Measurements from ENCODE around the gene SLC28A3. TPM values are rescaled to one million over a fixed set of nuclear protein-coding genes. Genes with fewer than 3 reads are reported as not detected.

The SLC28A3 gene
- total RNA-seq, 1 experiment from 2014 or later, result 0.13 TPM

- ChIA-PET CTCF (no interaction called here), POLR2A (ENCODE audit: unreplicated experiment) (no interaction called here)
- no TSS peak for BruUV-seq (replicated peaks)
- H3K9me2 ChIP-seq (ENCODE audit: insufficient read depth), result no peaks in the 10 kb centered on the region
- no peaks in the 10 kb centered on the region for H3K36me3 ChIP-seq (ENCODE audit: low read depth)
- H3K79me2 ChIP-seq (ENCODE audit: low read depth), result no peaks in the 10 kb centered on the region
- H3F3A ChIP-seq (ENCODE audit: insufficient read depth, low read depth), result no peaks in the 10 kb centered on the region
- H3K27ac ChIP-seq, result no peak overlapping the region
- intact Hi-C loops (cut with micrococcal nuclease; ENCODE audit: unreplicated experiment), result loop anchor here (5.0 kb wide), 2 partner anchors 397 to 482 kb away; partner anchors contain the start of gene KIF27
- H4K20me1 ChIP-seq (ENCODE audit: insufficient read depth), result no peaks in the 10 kb centered on the region
- H3K27me3 ChIP-seq (ENCODE audit: insufficient read depth, low read depth), result no peaks in the 10 kb centered on the region
- no peak overlapping the region for H3K4me3 ChIP-seq
- no peak overlapping the region for H3K4me2 ChIP-seq
- no peaks in the 10 kb centered on the region for H3K9me3 ChIP-seq (ENCODE audit: insufficient read depth, low read depth)
- no peaks in the 10 kb centered on the region for H3K4me1 ChIP-seq (replicated peaks; ENCODE audit: insufficient read depth)
- DNase-seq, result no peak
- no peak for TF ChIP-seq EZH2 (IDR thresholded peaks at IDR 0.05; ENCODE audit: low read depth)
- TF ChIP-seq CTCF (conservative IDR thresholded peaks at IDR 0.05), result no peak
- H2AFZ ChIP-seq, result no peak overlapping the region
Measured at GRCh38 chr9:84318981-84319380, 21.6 kb downstream of the SLC28A3 start.

GRCh38 chr9:84317563-84317962 is 23.0 kb downstream of the SLC28A3 start:
- CTCF ChIA-PET, result interaction anchor here (0.6 kb wide), 2 partner anchors 212 to 383 kb away, joined by 3 to 5 read pairs; no protein-coding TSS in a partner anchor

GRCh38 chr9:84315278-84315877 is 25.2 kb downstream of the SLC28A3 start:
- no peaks in the 10 kb centered on the region for H4K20me1 ChIP-seq (ENCODE audit: insufficient read depth)
- no peaks in the 10 kb centered on the region for H3K36me3 ChIP-seq (ENCODE audit: low read depth)
- no peaks in the 10 kb centered on the region for H3K27me3 ChIP-seq (ENCODE audit: insufficient read depth, low read depth)
- ChIA-PET POLR2A (ENCODE audit: unreplicated experiment) (no interaction called here), CTCF (interaction anchor here (0.6 to 1.1 kb wide), 5 partner anchors 10 to 403 kb away, joined by 3 to 7 read pairs (median 3); no protein-coding TSS in a partner anchor)
- no peaks in the 10 kb centered on the region for H3K79me2 ChIP-seq (ENCODE audit: low read depth)
- BruUV-seq (replicated peaks), result no TSS peak
- H3K27ac ChIP-seq, result no peak overlapping the region
- intact Hi-C loops (cut with micrococcal nuclease; ENCODE audit: unreplicated experiment), result loop anchor here (1.0 to 5.0 kb wide), 5 partner anchors 21 to 478 kb away; partner anchors contain the start of gene KIF27
- H3K4me1 ChIP-seq (replicated peaks; ENCODE audit: insufficient read depth), result no peaks in the 10 kb centered on the region
- TF ChIP-seq CTCF (conservative IDR thresholded peaks at IDR 0.05) (peak; percentile 91), EZH2 (IDR thresholded peaks at IDR 0.05; ENCODE audit: low read depth) (no peak)
- H3K9me2 ChIP-seq (ENCODE audit: insufficient read depth), result no peaks in the 10 kb centered on the region
- no peaks in the 10 kb centered on the region for H3F3A ChIP-seq (ENCODE audit: insufficient read depth, low read depth)
- H3K4me3 ChIP-seq, result no peak overlapping the region
- H2AFZ ChIP-seq, result no peak overlapping the region
- no peak overlapping the region for H3K4me2 ChIP-seq
- H3K9me3 ChIP-seq (ENCODE audit: insufficient read depth, low read depth), result no peaks in the 10 kb centered on the region
- DNase-seq, result peak; percentile 38 to 52

More at GRCh38 chr9:84317563-84317962, 23.0 kb downstream of the SLC28A3 start:
- no peaks in the 10 kb centered on the region for H3K79me2 ChIP-seq (ENCODE audit: low read depth)
- H3K9me3 ChIP-seq (ENCODE audit: insufficient read depth, low read depth), result no peaks in the 10 kb centered on the region
- no peak for DNase-seq
- intact Hi-C loops (cut with micrococcal nuclease; ENCODE audit: unreplicated experiment), result loop anchor here (5.0 kb wide), 2 partner anchors 395 to 480 kb away; partner anchors contain the start of gene KIF27
- 0 out of 2 replicates have a peak, but pooled peaks have one; percentile 11 for TF ChIP-seq CTCF (conservative IDR thresholded peaks at IDR 0.05)
- no peak for TF ChIP-seq EZH2 (IDR thresholded peaks at IDR 0.05; ENCODE audit: low read depth)
- no peaks in the 10 kb centered on the region for H3F3A ChIP-seq (ENCODE audit: insufficient read depth, low read depth)
- no peak overlapping the region for H2AFZ ChIP-seq
- H3K4me3 ChIP-seq, result no peak overlapping the region
- no peaks in the 10 kb centered on the region for H4K20me1 ChIP-seq (ENCODE audit: insufficient read depth)
- no peaks in the 10 kb centered on the region for H3K36me3 ChIP-seq (ENCODE audit: low read depth)
- H3K9me2 ChIP-seq (ENCODE audit: insufficient read depth), result no peaks in the 10 kb centered on the region
- H3K27me3 ChIP-seq (ENCODE audit: insufficient read depth, low read depth), result no peaks in the 10 kb centered on the region
- POLR2A ChIA-PET (ENCODE audit: unreplicated experiment), result no interaction called here
- no peaks in the 10 kb centered on the region for H3K4me1 ChIP-seq (replicated peaks; ENCODE audit: insufficient read depth)
- no TSS peak for BruUV-seq (replicated peaks)
- no peak overlapping the region for H3K27ac ChIP-seq
- no peak overlapping the region for H3K4me2 ChIP-seq
